ENCODE results near the gene FNDC5.

The FNDC5 gene

GRCh38 chr1:32897082-32898049 is 26.7 kb upstream of the FNDC5 start:
- no peak for DNase-seq

GRCh38 chr1:32896451-32896850 is 25.7 kb upstream of the FNDC5 start:
- no peak for DNase-seq

GRCh38 chr1:32895325-32896215 is 24.9 kb upstream of the FNDC5 start:
- DNase-seq: no peak

GRCh38 chr1:32894681-32895080 is 24.0 kb upstream of the FNDC5 start:
- DNase-seq: no peak

GRCh38 chr1:32894019-32894600 is 23.4 kb upstream of the FNDC5 start:
- no peak for DNase-seq

GRCh38 chr1:32893198-32894018 is 22.7 kb upstream of the FNDC5 start:
- no peak for DNase-seq

GRCh38 chr1:32892368-32893197 is 21.9 kb upstream of the FNDC5 start:
- DNase-seq: peak; percentile 43

GRCh38 chr1:32891630-32892029 is 20.9 kb upstream of the FNDC5 start:
- DNase-seq: no peak

- no peak for DNase-seq
Observed at GRCh38 chr1:32891241-32891570, 20.5 kb upstream of the FNDC5 start.

- no peak for DNase-seq
Observed at GRCh38 chr1:32890516-32891240, 20.0 kb upstream of the FNDC5 start.

GRCh38 chr1:32889731-32890278 is 19.1 kb upstream of the FNDC5 start:
- no peak for DNase-seq

- DNase-seq: no peak
Observed at GRCh38 chr1:32888677-32889420, 18.1 kb upstream of the FNDC5 start.

- no peak for DNase-seq
Observed at GRCh38 chr1:32888134-32888533, 17.4 kb upstream of the FNDC5 start.

GRCh38 chr1:32887623-32888022 is 16.9 kb upstream of the FNDC5 start:
- DNase-seq: no peak

- no peak for DNase-seq
Observed at GRCh38 chr1:32886828-32887414, 16.2 kb upstream of the FNDC5 start.

GRCh38 chr1:32886004-32886827 is 15.5 kb upstream of the FNDC5 start, which contains the start of gene HPCA:
Gene HPCA, plus strand, starts transcription at chr1:32886491. Its CDS starts 2,408 bp downstream, at chr1:32888899.
- peak; percentile 26 for DNase-seq

GRCh38 chr1:32885676-32886003 is 14.9 kb upstream of the FNDC5 start:
- no peak for DNase-seq

- no peak for DNase-seq
Observed at GRCh38 chr1:32884726-32885125, 14.0 kb upstream of the FNDC5 start.

- DNase-seq: no peak
Observed at GRCh38 chr1:32884032-32884372, 13.3 kb upstream of the FNDC5 start.
